Renal cortex interstitium (tissue), 11 donors: ENCODE results near the gene KIF26A. TPM values are rescaled to one million over a fixed set of nuclear protein-coding genes. Genes with fewer than 3 reads are reported as not detected.
A peak's percentile ranks its signal among the peaks of the same experiment; 100 is the strongest.
"Not testable (repeated sequence)": the region's sequence is repeated elsewhere in the genome, so short reads cannot be mapped to it uniquely, and the experiment has no call there.

Experiments
- DNase-seq, 11 donors: peaks; one replicate each; pipeline ENCODE4 v3.0.0-alpha.2; 2013; ENCODE audit warnings: low read depth in 9 of 11, low spot score in 4 of 11; ENCODE audit errors: extremely low read depth in 1 of 11
- polyA plus RNA-seq, 3 donors: library from polyadenylated mRNA; unstranded; fragments of 120-200 nt; gene quantifications; one replicate each; pipeline ENCODE4 v1.2.1, GENCODE V29; 2013; ENCODE audit not compliant: insufficient read length in 3 of 3

The KIF26A gene
- polyA plus RNA-seq, 3 donors: 6.2 to 14.3 (median 12.8) TPM

- no peak for DNase-seq
These were observed 10.8 kb downstream of the KIF26A start for GRCh38 chr14:104149278-104149595.

GRCh38 chr14:104149617-104150135, 11.3 kb downstream of the KIF26A start:
- peak in 1 of 11 donors; percentile 56 for DNase-seq

- peak in 7 of 11 donors; percentile 52 to 73 (median 70) for DNase-seq
These were observed 12.0 kb downstream of the KIF26A start for GRCh38 chr14:104150136-104151025.

GRCh38 chr14:104151026-104151381, 12.6 kb downstream of the KIF26A start:
- DNase-seq: no peak

- DNase-seq: no peak
These were observed 13.3 kb downstream of the KIF26A start for GRCh38 chr14:104151566-104152245.

- DNase-seq: no peak
These were observed 13.8 kb downstream of the KIF26A start for GRCh38 chr14:104152246-104152575.

- no peak for DNase-seq
These were observed 14.5 kb downstream of the KIF26A start for GRCh38 chr14:104152686-104153393.

- DNase-seq: not testable (repeated sequence)
These were observed 15.0 kb downstream of the KIF26A start for GRCh38 chr14:104153394-104153755.

- no peak for DNase-seq
These were observed 15.9 kb downstream of the KIF26A start for GRCh38 chr14:104154246-104154645.

- no peak for DNase-seq
These were observed 17.1 kb downstream of the KIF26A start for GRCh38 chr14:104155513-104155912.

GRCh38 chr14:104156142-104156541, 17.8 kb downstream of the KIF26A start:
- DNase-seq: no peak

- DNase-seq: no peak
These were observed 18.9 kb downstream of the KIF26A start for GRCh38 chr14:104157016-104157928.

- no peak for DNase-seq
These were observed 20.7 kb downstream of the KIF26A start for GRCh38 chr14:104158827-104159798.

- DNase-seq: no peak
These were observed 21.6 kb downstream of the KIF26A start for GRCh38 chr14:104159990-104160389.

- DNase-seq: no peak
These were observed 23.4 kb downstream of the KIF26A start for GRCh38 chr14:104161602-104162367.

GRCh38 chr14:104162495-104162894, 24.1 kb downstream of the KIF26A start:
- DNase-seq: no peak

- no peak for DNase-seq
These were observed 25.2 kb downstream of the KIF26A start for GRCh38 chr14:104163541-104163940.
